Keratinocyte (primary cell): ENCODE measurements around the gene TIAL1. TPM values are rescaled to one million over a fixed set of nuclear protein-coding genes. Genes with fewer than 3 reads are reported as not detected.

ENCODE experiments used
- DNase-seq: peaks from one replicate; pipeline ENCODE4 v3.0.0-alpha.2; 2011; ENCODE audit warnings: low read depth, missing footprints, low spot score
- FAIRE-seq: peaks from 2 replicates; lab custom pipeline; 2011; peaks lifted over from hg19 to GRCh38; lab: Jason Lieb, UNC
- H2AFZ ChIP-seq: 2 replicates; pipeline ENCODE4 v1.6.0; 2012; ENCODE audit warnings: low read length, control low read depth, inconsistent platforms; ENCODE audit not compliant: control insufficient read depth
- H3K27ac ChIP-seq: 2 replicates; pipeline ENCODE4 v1.5.1; 2011; ENCODE audit warnings: low read length; ENCODE audit not compliant: control insufficient read depth, insufficient read depth
- H3K27me3 ChIP-seq: 3 replicates; pipeline ENCODE4 v1.6.0; 2011; ENCODE audit warnings: low read length; ENCODE audit not compliant: control insufficient read depth, insufficient read depth; ENCODE audit errors: extremely low read depth
- H3K36me3 ChIP-seq, 2 experiments: 2 replicates in 1 of 2; 3 replicates in 1 of 2; pipeline ENCODE4 v1.5.1; 2011; ENCODE audit warnings: low read length in 2 of 2, mild to moderate bottlenecking in 1 of 2; ENCODE audit not compliant: control insufficient read depth in 2 of 2, insufficient read depth in 2 of 2; ENCODE audit errors: extremely low read depth in 1 of 2
- H3K4me1 ChIP-seq: 3 replicates; pipeline ENCODE4 v1.5.1; 2011; ENCODE audit warnings: low read length; ENCODE audit not compliant: control insufficient read depth, insufficient read depth; ENCODE audit errors: extremely low read depth
- H3K4me2 ChIP-seq: 3 replicates; pipeline ENCODE4 v1.6.0; 2011; ENCODE audit warnings: low read depth, low read length; ENCODE audit not compliant: control insufficient read depth, insufficient read depth; ENCODE audit errors: extremely low read depth
- H3K4me3 ChIP-seq, 3 experiments: fragments of 200-600 bp in 1 of 3; sonication (generic) in 1 of 3; 2 replicates in 2 of 3; 3 replicates in 1 of 3; pipeline ENCODE4 v1.5.1; 2011 to 2016; ENCODE audit warnings: low read length in 3 of 3, mild to moderate bottlenecking in 3 of 3, control low read depth in 2 of 3, inconsistent platforms in 1 of 3, low read depth in 1 of 3, mixed read lengths in 1 of 3, mixed run types in 1 of 3, moderate library complexity in 1 of 3; ENCODE audit not compliant: control insufficient read depth in 2 of 3, insufficient read depth in 2 of 3; ENCODE audit errors: extremely low read depth in 1 of 3
- H3K79me2 ChIP-seq: 2 replicates; pipeline ENCODE4 v1.6.0; 2012; ENCODE audit warnings: low read length; ENCODE audit not compliant: control insufficient read depth, insufficient read depth
- H3K9ac ChIP-seq: 3 replicates; pipeline ENCODE4 v1.6.0; 2011; ENCODE audit warnings: low read length; ENCODE audit not compliant: control insufficient read depth, insufficient read depth; ENCODE audit errors: extremely low read depth
- H3K9me1 ChIP-seq: 3 replicates; pipeline ENCODE4 v1.6.0; 2011; ENCODE audit warnings: low read length; ENCODE audit not compliant: control insufficient read depth, insufficient read depth; ENCODE audit errors: extremely low read depth
- H3K9me3 ChIP-seq: 2 replicates; pipeline ENCODE4 v1.5.1; 2012; ENCODE audit warnings: low read depth, low read length; ENCODE audit not compliant: control insufficient read depth
- H4K20me1 ChIP-seq: 3 replicates; pipeline ENCODE4 v1.6.0; 2011; ENCODE audit warnings: low read length; ENCODE audit not compliant: control insufficient read depth, insufficient read depth; ENCODE audit errors: extremely low read depth
- EZH2 ChIP-seq: IDR thresholded peaks from one replicate; pipeline ENCODE4 v1.6.1; 2012; ENCODE audit warnings: inconsistent platforms, mild to moderate bottlenecking, low read length, moderate library complexity
- dilution Hi-C: fragments of 300-500 bp; cut with MboI; formaldehyde crosslinking; loops from one replicate; pipeline ENCODE4 v1.7.0; 2020; ENCODE audit warnings: low sequenced_read_pairs; ENCODE audit not compliant: extremely low pct_ligation_motif_present
- polyA plus RNA-seq, 5 experiments: library from polyadenylated mRNA; depleted of rRNA in 3 of 5; stranded (reverse) in 3 of 5; stranded (forward) in 1 of 5; unstranded in 1 of 5; fragments of >200 nt; gene quantifications; 1 replicate in 1 of 5; 2 replicates in 3 of 5; 3 replicates in 1 of 5; pipeline versions ENCODE4 v1.2.1 to v1.2.3, GENCODE V29; 2011 to 2012; ENCODE audit warnings: missing spikeins in 2 of 5, low read depth in 1 of 5, low replicate concordance in 1 of 5
- TF ChIP-seq, protein P1 (sequence below), 3 experiments: IDR thresholded peaks in 1 of 3; conservative IDR thresholded peaks in 1 of 3; optimal IDR thresholded peaks in 1 of 3; 2 replicates in 2 of 3; 3 replicates in 1 of 3; pipeline versions ENCODE3 to v1.5.1; 2011; ENCODE audit warnings: low read length in 3 of 3, mild to moderate bottlenecking in 3 of 3, moderate library complexity in 2 of 3, control low read depth in 1 of 3, inconsistent platforms in 1 of 3; ENCODE audit not compliant: insufficient read depth in 2 of 3; ENCODE audit errors: extremely low read depth in 1 of 3

The TIAL1 gene
- polyA plus RNA-seq, 1 donor (not counting 4 experiments of a cell fraction or from before 2014, with no cell fraction given): 117 TPM

DNA sequence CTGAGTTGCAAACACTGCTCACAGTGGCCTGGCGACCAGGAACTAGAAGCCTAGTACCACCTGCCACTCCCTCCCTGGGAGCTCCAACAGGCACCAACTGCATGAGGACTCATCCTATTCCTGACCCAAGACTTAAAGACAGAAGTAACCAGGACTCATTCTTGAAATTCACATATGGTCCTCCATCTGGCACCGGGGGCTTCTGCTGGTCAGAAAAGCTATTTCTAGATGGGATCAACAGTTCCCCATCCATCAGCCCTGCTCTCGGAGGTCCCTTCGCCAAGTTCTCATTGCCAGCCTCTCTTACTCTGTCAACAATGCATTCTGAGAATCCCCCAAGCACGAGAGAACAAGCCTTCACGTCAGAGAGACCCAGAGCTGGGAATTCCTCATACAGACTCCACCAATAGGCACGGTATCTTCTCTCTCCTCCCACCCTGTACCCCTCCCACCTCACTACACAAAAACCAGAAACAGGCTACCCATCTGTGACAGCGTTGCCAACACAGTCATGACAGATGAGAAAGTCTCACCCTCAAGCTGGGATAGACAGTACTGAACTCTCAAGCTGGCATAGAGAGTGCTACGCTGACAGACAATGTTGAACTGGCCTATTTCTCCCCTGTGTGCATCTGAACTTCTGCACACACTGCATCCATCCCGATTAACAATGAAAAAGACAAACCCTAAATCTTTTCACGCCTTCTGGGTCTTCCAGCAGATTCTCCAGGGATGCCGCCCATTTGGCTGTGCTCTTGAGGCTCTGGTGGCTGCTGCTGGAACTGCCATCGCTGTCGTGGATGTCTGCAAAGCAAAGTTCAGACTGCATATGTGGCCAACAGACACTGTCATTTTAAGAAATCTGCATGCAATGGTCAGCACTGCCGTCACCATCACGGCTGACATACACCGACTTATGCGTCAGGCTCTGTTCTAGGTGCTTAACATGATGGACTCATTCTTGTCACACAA lies 69.9 kb downstream of the TIAL1 start:
- TF ChIP-seq, protein P1, sequence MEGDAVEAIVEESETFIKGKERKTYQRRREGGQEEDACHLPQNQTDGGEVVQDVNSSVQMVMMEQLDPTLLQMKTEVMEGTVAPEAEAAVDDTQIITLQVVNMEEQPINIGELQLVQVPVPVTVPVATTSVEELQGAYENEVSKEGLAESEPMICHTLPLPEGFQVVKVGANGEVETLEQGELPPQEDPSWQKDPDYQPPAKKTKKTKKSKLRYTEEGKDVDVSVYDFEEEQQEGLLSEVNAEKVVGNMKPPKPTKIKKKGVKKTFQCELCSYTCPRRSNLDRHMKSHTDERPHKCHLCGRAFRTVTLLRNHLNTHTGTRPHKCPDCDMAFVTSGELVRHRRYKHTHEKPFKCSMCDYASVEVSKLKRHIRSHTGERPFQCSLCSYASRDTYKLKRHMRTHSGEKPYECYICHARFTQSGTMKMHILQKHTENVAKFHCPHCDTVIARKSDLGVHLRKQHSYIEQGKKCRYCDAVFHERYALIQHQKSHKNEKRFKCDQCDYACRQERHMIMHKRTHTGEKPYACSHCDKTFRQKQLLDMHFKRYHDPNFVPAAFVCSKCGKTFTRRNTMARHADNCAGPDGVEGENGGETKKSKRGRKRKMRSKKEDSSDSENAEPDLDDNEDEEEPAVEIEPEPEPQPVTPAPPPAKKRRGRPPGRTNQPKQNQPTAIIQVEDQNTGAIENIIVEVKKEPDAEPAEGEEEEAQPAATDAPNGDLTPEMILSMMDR (optimal IDR thresholded peaks at IDR 0.05 in 1 of 3, IDR thresholded peaks at IDR 0.05 in 1 of 3, conservative IDR thresholded peaks at IDR 0.05 in 1 of 3; ENCODE audit: extremely low read depth in 1 of 3, insufficient read depth in 2 of 3, low read length in 3 of 3): peak in 1 of 3 experiments; percentile 16
- TF ChIP-seq EZH2: no peak
- peaks cover 0 to 14% of the 10 kb centered on the region in 2 experiments for H3K36me3 ChIP-seq
- peaks cover 5% of the 10 kb centered on the region for H3K9me1 ChIP-seq
- no peak overlapping the region for H3K4me2 ChIP-seq
- H3K4me1 ChIP-seq: peaks cover 21% of the 10 kb centered on the region
- FAIRE-seq: no peak
- H2AFZ ChIP-seq: no peak overlapping the region
- H3K9me3 ChIP-seq: no peaks in the 10 kb centered on the region
- H3K4me3 ChIP-seq: no peak overlapping the region
- peaks cover 3% of the 10 kb centered on the region for H4K20me1 ChIP-seq
- no peaks in the 10 kb centered on the region for H3K27me3 ChIP-seq
- no peak overlapping the region for H3K27ac ChIP-seq
- no peak for DNase-seq
- dilution Hi-C loops: no loop called here
- H3K9ac ChIP-seq: no peak overlapping the region
- H3K79me2 ChIP-seq: peaks cover 38% of the 10 kb centered on the region

- Histone ChIP-seq H3K79me2 (peaks cover 30% of the 10 kb centered on the region), H3K27ac (no peak overlapping the region), H2AFZ (no peak overlapping the region), H3K9ac (no peak overlapping the region), H4K20me1 (peaks cover 3% of the 10 kb centered on the region), H3K9me3 (no peaks in the 10 kb centered on the region), H3K9me1 (peaks cover 5% of the 10 kb centered on the region), H3K4me2 (no peak overlapping the region), H3K36me3 (peaks cover 0 to 14% of the 10 kb centered on the region in 2 experiments), H3K4me1 (peaks cover 26% of the 10 kb centered on the region), H3K4me3 (no peak overlapping the region), H3K27me3 (no peaks in the 10 kb centered on the region)
- TF ChIP-seq, protein P1 (optimal IDR thresholded peaks at IDR 0.05 in 1 of 3, IDR thresholded peaks at IDR 0.05 in 1 of 3, conservative IDR thresholded peaks at IDR 0.05 in 1 of 3; ENCODE audit: extremely low read depth in 1 of 3, insufficient read depth in 2 of 3, low read length in 3 of 3): no peak
- no peak for TF ChIP-seq EZH2
- FAIRE-seq: no peak
- DNase-seq: no peak
- dilution Hi-C loops: no loop called here
Observed at GRCh38 chr10:119526149-119526548, 70.6 kb downstream of the TIAL1 start.
